ENCODE results near the gene HMX3.

The HMX3 gene

DNA sequence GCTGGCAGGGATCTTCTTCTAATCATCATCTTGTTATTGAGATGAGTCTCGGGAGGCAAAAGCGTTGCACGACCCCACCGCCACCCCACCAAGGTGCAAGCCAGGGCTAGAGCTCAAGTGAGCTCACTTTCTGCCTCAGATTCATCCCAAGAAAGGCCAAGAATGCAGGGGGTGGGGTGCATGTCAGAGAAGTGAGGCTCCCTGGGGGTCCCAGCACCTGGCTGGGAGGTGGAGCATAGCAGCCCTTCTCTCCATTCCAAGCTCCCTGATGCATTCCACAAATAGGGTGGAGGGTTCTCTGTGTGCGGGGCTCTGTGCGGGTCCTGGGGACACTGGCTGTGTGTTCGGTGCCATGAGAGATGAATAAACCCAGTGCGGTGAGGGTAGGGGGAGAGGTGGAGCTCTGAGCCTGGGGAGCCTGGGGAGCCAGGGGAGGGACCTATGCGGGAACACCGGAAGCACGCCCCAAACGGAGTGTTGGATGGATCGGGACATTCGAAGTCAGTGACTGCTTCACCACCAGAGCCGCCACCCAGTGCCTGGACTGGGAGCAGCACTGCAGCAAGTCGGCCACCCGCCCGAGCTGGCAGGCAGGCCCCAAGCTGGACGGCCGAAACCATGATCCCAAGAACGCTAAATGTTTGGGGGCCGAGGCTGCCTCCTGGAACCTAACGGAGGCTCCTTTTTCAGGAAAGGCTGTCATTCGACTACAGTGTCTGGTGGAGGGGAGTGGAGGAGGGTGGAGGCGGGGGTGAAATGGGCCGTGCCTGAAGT is 17.9 kb upstream of the HMX3 start:
- no peaks in the 10 kb centered on the region for H3K4me1 ChIP-seq (ENCODE audit: insufficient read depth, low read length)
- peaks cover 57% of the 10 kb centered on the region for H3K27me3 ChIP-seq (ENCODE audit: insufficient read depth, low read length)
- H3K4me3 ChIP-seq (ENCODE audit: low read length): no peak overlapping the region

GRCh38 chr10:123119081-123119480 is 16.7 kb upstream of the HMX3 start:
- no peaks in the 10 kb centered on the region for H3K36me3 ChIP-seq (ENCODE audit: insufficient read depth, low read length)
- peaks cover 62% of the 10 kb centered on the region for H3K27me3 ChIP-seq (ENCODE audit: insufficient read depth, low read length)
- no peak overlapping the region for H2AFZ ChIP-seq (ENCODE audit: low read depth, low read length)
- H3K4me3 ChIP-seq (ENCODE audit: low read length): no peak overlapping the region
- H3K9me3 ChIP-seq (ENCODE audit: low read length): no peaks in the 10 kb centered on the region
- no peaks in the 10 kb centered on the region for H3K4me1 ChIP-seq (ENCODE audit: insufficient read depth, low read length)

More for the DNA sequence above, 17.9 kb upstream of the HMX3 start:
- Histone ChIP-seq H2AFZ (ENCODE audit: low read depth, low read length) (no peak overlapping the region), H3K36me3 (ENCODE audit: insufficient read depth, low read length) (no peaks in the 10 kb centered on the region), H3K9me3 (ENCODE audit: low read length) (no peaks in the 10 kb centered on the region)

DNA sequence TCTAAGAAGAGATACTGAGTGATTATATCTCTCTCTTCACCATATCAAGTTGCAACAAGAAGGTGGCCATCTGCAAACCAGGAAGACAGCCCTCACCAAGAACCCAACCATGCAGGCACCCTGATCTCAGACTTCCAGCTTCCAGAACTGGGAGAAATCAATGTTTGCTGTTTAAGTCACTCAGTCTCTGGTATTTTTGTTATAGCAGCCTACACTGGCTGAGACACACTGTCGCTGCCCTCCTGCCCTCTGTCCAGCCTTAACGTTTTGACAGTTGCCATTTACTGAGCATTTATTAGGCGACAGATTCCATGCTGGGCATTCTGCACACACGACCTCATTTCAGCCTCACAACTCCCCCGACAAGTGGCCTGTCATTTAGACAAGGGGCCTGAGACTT is 9.5 kb upstream of the HMX3 start:
- peaks cover 6% of the 10 kb centered on the region for H3K9me3 ChIP-seq (ENCODE audit: low read length)
- peaks cover 70% of the 10 kb centered on the region for H3K27me3 ChIP-seq (ENCODE audit: insufficient read depth, low read length)
- H3K4me1 ChIP-seq (ENCODE audit: insufficient read depth, low read length): no peaks in the 10 kb centered on the region
- no peaks in the 10 kb centered on the region for H3K36me3 ChIP-seq (ENCODE audit: insufficient read depth, low read length)
- no peak overlapping the region for H3K4me3 ChIP-seq (ENCODE audit: low read length)
- H2AFZ ChIP-seq (ENCODE audit: low read depth, low read length): no peak overlapping the region

DNA sequence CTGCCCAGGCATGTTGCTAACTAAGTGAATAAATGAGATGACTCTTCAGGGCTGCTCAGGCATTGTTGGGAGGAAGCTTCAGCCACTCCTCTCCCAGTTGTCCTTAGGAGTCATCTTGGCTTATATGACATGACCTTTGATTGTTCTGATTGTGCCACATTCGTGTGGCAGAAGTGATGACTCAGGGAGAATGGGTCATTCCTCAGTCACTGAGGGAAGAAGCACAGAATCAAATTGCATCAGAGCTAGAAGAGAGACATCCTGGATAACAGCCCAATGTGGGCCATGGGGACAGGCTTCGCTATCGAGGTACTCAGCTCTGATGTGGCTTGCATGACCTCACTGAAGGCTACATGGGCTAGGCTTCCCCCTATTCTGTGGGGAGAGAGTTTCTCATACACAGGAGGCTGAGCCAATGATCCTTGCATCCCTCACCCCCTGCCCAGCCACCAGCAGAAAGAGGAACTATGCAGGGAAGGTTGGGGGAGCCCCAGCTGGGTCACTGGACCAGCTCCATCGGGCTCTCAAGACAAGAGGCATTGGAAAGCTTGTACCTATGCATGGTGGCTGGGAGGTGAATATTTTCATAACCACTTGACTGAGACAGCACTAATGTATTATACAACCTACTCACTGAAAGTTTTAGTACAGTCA is 6.0 kb upstream of the HMX3 start:
- peaks cover 86% of the 10 kb centered on the region for H3K27me3 ChIP-seq (ENCODE audit: insufficient read depth, low read length)
- no peaks in the 10 kb centered on the region for H3K36me3 ChIP-seq (ENCODE audit: insufficient read depth, low read length)
- peaks cover 6% of the 10 kb centered on the region for H3K9me3 ChIP-seq (ENCODE audit: low read length)
- H2AFZ ChIP-seq (ENCODE audit: low read depth, low read length): no peak overlapping the region
- no peak overlapping the region for H3K4me3 ChIP-seq (ENCODE audit: low read length)
- no peaks in the 10 kb centered on the region for H3K4me1 ChIP-seq (ENCODE audit: insufficient read depth, low read length)

DNA sequence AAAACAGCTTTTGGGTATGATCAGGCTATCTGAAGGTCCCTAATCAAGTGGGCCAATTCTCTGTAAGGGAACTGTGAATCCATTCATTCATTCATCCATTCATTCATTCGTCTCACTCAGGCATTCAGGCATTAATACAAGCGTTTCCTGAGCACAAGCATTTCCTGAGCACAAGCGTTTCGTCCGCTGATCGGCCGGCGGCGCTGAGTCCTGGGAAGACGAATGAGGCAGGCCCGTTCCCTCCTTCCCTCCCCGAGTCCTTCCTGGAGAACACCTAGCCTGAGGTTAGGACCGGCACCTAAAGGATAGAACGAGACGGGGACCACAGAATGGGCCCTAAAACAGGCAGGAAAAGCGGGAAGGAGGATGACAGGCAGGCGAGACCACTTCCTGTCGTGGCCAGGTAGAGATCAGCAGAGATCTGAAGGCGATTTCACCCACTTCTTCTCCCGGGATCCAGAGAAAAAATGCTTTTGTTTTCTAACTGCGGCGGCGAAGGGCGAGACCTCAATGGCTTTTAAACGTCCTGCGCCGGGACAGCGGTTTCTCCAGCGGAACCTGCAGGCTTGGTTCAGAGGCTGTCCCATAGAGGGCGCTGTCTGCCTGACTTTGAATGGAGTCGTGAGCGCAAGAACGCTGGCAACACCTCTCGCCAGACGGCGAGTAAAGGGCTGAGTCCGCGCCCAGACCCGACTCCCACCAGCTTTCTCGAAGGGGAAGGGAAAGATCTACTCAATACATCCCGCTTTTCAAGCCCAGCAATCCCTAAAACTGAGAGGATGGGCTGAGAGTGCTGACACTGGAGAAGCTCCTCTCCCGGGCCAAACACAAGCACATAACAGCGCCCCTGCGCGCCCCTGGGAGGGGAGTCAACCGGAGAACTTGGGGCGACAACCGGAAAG is 2.9 kb upstream of the HMX3 start:
- Histone ChIP-seq H3K36me3 (ENCODE audit: insufficient read depth, low read length) (no peaks in the 10 kb centered on the region), H3K27me3 (ENCODE audit: insufficient read depth, low read length) (peaks cover 90% of the 10 kb centered on the region), H3K9me3 (ENCODE audit: low read length) (peaks cover 6% of the 10 kb centered on the region), H3K4me1 (ENCODE audit: insufficient read depth, low read length) (peaks cover 5% of the 10 kb centered on the region), H2AFZ (ENCODE audit: low read depth, low read length) (no peak overlapping the region), H3K4me3 (ENCODE audit: low read length) (peak overlapping the region; percentile 9)

GRCh38 chr10:123133541-123134342 is 2.0 kb upstream of the HMX3 start:
- peaks cover 5% of the 10 kb centered on the region for H3K4me1 ChIP-seq (ENCODE audit: insufficient read depth, low read length)
- peaks cover 91% of the 10 kb centered on the region for H3K27me3 ChIP-seq (ENCODE audit: insufficient read depth, low read length)
- H2AFZ ChIP-seq (ENCODE audit: low read depth, low read length): no peak overlapping the region
- no peak overlapping the region for H3K4me3 ChIP-seq (ENCODE audit: low read length)
- no peaks in the 10 kb centered on the region for H3K9me3 ChIP-seq (ENCODE audit: low read length)
- H3K36me3 ChIP-seq (ENCODE audit: insufficient read depth, low read length): no peaks in the 10 kb centered on the region

GRCh38 chr10:123134343-123134914 is 1.3 kb upstream of the HMX3 start:
- no peaks in the 10 kb centered on the region for H3K36me3 ChIP-seq (ENCODE audit: insufficient read depth, low read length)
- H3K4me1 ChIP-seq (ENCODE audit: insufficient read depth, low read length): peaks cover 7% of the 10 kb centered on the region
- H3K4me3 ChIP-seq (ENCODE audit: low read length): no peak overlapping the region
- no peak overlapping the region for H2AFZ ChIP-seq (ENCODE audit: low read depth, low read length)
- no peaks in the 10 kb centered on the region for H3K9me3 ChIP-seq (ENCODE audit: low read length)
- peaks cover 95% of the 10 kb centered on the region for H3K27me3 ChIP-seq (ENCODE audit: insufficient read depth, low read length)

DNA sequence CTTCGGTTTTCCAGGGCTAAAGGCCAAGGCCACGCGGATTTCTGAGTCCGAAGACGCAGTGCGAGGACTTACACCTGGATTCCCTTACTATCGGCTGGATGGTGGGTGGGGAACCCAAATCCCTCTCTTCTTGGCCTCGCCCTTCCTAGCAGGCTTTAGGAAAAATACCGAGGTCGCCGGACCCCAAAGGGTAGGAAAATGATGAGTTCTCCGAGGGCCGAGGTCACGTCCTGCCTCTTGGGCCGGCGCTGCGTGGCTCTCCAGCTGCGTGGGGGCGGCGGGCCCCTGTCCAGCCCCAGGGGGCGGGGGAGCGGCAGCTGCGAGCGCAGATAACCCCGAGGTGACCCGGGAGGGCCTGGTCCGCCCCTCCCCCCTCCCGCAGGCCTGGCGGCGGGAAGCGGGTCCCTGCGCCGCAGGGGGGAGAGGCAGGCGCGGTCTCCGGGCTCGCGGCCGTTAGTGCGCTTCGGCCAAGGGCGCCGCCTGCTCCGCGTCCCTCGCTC is 805 bp upstream of the HMX3 start:
- H3K27me3 ChIP-seq (ENCODE audit: insufficient read depth, low read length): peaks cover 96% of the 10 kb centered on the region
- no peak overlapping the region for H3K4me3 ChIP-seq (ENCODE audit: low read length)
- peak overlapping the region; percentile 39 for H2AFZ ChIP-seq (ENCODE audit: low read depth, low read length)
- no peaks in the 10 kb centered on the region for H3K36me3 ChIP-seq (ENCODE audit: insufficient read depth, low read length)
- H3K4me1 ChIP-seq (ENCODE audit: insufficient read depth, low read length): peaks cover 8% of the 10 kb centered on the region
- H3K9me3 ChIP-seq (ENCODE audit: low read length): no peaks in the 10 kb centered on the region

DNA sequence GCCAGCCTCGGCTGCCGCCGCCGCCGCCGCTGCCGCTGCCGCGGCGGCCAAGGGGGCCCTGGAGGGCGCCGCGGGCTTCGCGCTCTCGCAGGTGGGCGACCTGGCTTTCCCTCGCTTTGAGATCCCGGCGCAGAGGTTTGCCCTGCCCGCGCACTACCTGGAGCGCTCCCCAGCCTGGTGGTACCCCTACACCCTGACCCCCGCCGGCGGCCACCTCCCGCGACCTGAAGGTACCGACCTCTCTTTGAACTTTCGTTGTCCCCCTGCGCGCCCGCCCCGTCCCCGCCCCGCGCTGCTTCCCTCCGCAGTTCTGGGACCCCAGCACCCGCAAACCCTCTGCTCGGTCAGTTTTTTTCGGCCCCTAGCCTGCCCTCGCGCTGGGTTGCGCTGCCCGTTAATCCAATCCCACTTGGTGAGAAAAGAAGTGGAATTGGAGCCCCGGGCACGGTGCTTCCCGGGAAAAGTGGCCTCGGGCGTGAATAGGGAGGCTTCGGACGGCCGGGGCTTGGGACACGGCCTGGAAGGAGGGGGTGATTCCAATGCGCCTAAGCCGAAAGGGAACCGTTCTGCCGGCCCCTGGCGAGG is 543 bp downstream of the HMX3 start:
- no peaks in the 10 kb centered on the region for H3K9me3 ChIP-seq (ENCODE audit: low read length)
- no peak overlapping the region for H3K4me3 ChIP-seq (ENCODE audit: low read length)
- peaks cover 97% of the 10 kb centered on the region for H3K27me3 ChIP-seq (ENCODE audit: insufficient read depth, low read length)
- no peak overlapping the region for H2AFZ ChIP-seq (ENCODE audit: low read depth, low read length)
- H3K4me1 ChIP-seq (ENCODE audit: insufficient read depth, low read length): peaks cover 8% of the 10 kb centered on the region
- H3K36me3 ChIP-seq (ENCODE audit: insufficient read depth, low read length): no peaks in the 10 kb centered on the region

- H3K4me3 ChIP-seq (ENCODE audit: low read length): no peak overlapping the region
- no peaks in the 10 kb centered on the region for H3K36me3 ChIP-seq (ENCODE audit: insufficient read depth, low read length)
- H3K27me3 ChIP-seq (ENCODE audit: insufficient read depth, low read length): peaks cover 97% of the 10 kb centered on the region
- H3K4me1 ChIP-seq (ENCODE audit: insufficient read depth, low read length): peaks cover 8% of the 10 kb centered on the region
- H2AFZ ChIP-seq (ENCODE audit: low read depth, low read length): no peak overlapping the region
- H3K9me3 ChIP-seq (ENCODE audit: low read length): no peaks in the 10 kb centered on the region
Measured at GRCh38 chr10:123136806-123137642, 1.3 kb downstream of the HMX3 start.

GRCh38 chr10:123139165-123139520 is 3.4 kb downstream of the HMX3 start:
- Histone ChIP-seq H3K36me3 (ENCODE audit: insufficient read depth, low read length) (no peaks in the 10 kb centered on the region), H3K27me3 (ENCODE audit: insufficient read depth, low read length) (peaks cover 98% of the 10 kb centered on the region), H2AFZ (ENCODE audit: low read depth, low read length) (no peak overlapping the region), H3K4me1 (ENCODE audit: insufficient read depth, low read length) (peaks cover 8% of the 10 kb centered on the region), H3K9me3 (ENCODE audit: low read length) (no peaks in the 10 kb centered on the region), H3K4me3 (ENCODE audit: low read length) (no peak overlapping the region)

All from neuron (in vitro differentiated cells).